Pancreas (tissue), 10 donors: ENCODE measurements around the gene NSUN2. TPM values are rescaled to one million over a fixed set of nuclear protein-coding genes. Genes with fewer than 3 reads are reported as not detected.
A peak's percentile ranks its signal among the peaks of the same experiment; 100 is the strongest.

Experiments used
- ATAC-seq, 4 donors: fragments of 200-7000 bp; cut with Tn5 transposase; one replicate each; pipeline versions ENCODE4 v1.8.0 to v1.9.1; 2020; ENCODE audit warnings: mild to moderate bottlenecking in 4 of 4, moderate library complexity in 4 of 4
- DNase-seq, 6 donors: peaks; one replicate each; pipeline ENCODE4 v3.0.0-alpha.2; 2020
- FAIRE-seq: peaks from 2 replicates; lab custom pipeline; 2012; peaks lifted over from hg19 to GRCh38; lab: Jason Lieb, UNC
- H3K27ac ChIP-seq, 4 donors: fragments of 200-600 bp; sonication (generic); 1 replicate in 3 of 4; 2 replicates in 1 of 4; pipeline versions ENCODE4 v1.5.0 to v1.8.0; 2020
- H3K27me3 ChIP-seq, 4 donors: fragments of 200-600 bp; one replicate each; pipeline ENCODE4 v1.8.0; 2021
- H3K36me3 ChIP-seq, 3 donors: fragments of 200-600 bp; sonication (generic) in 1 of 3; one replicate each; pipeline versions ENCODE4 v1.5.0 to v1.8.0; 2020 to 2021
- H3K4me1 ChIP-seq, 3 donors: fragments of 200-600 bp; one replicate each; pipeline ENCODE4 v1.8.0; 2021
- H3K4me3 ChIP-seq, 4 donors: fragments of 200-600 bp; sonication (generic) in 2 of 4; one replicate each; pipeline versions ENCODE4 v1.5.0 to v1.8.0; 2020 to 2021
- H3K9me3 ChIP-seq, 4 donors: fragments of 200-600 bp; one replicate each; pipeline ENCODE4 v1.8.0; 2021
- WGBS, 2 donors: extraction: QIAGEN DNeasy Blood & Tissue Kit; methylation state at CpG; one replicate each; pipeline ENCODE4 v1.1.7; 2013; 5-methylcytosine and 5-hydroxymethylcytosine counted together
- intact Hi-C, 3 donors: fragments of 100-400 bp; cut with DNase I; formaldehyde crosslinking; loops; one replicate each; pipeline versions ENCODE4 v1.11.1 to v1.14.2; 2022
- polyA plus RNA-seq, 2 donors: library from polyadenylated mRNA; stranded (reverse); fragments of 200-250 nt; gene quantifications; one replicate each; pipeline ENCODE4 v1.2.3, GENCODE V29; 2013
- total RNA-seq, 6 donors: library from RNA; stranded (reverse); fragmentation: NEBNext Ultra II Directional in 4 of 6; extraction: Animal tissue kit (Norgen Biotek cat#: 25700) in 4 of 6; gene quantifications; one replicate each; pipeline versions ENCODE4 v1.2.1 to v1.2.4, GENCODE V29; 2021 to 2023
- TF ChIP-seq, protein P1 (sequence below), 4 donors: fragments of 200-600 bp; sonication (generic) in 3 of 4; IDR thresholded peaks; one replicate each; pipeline versions ENCODE4 v1.5.0 to v1.8.0; 2021; ENCODE audit warnings: antibody characterized with exemption in 4 of 4
- donor health status: healthy with polysubstance abuse.
- donor health status: DM: no; HTN: no; CAD: no; lungs with moderate emphysema.
- donor health status: DM: no; HTN: no; CAD: no.
- donor health status: control.
- donor health status: control.
- donor health status: Bipolar disorder and iron deficiency.
- donor health status: DM: yes; HTN: yes; CAD: no.
- donor health status: DM: no; HTN: no; CAD: no.
- donor health status: DM: no; HTN: no; CAD: no.
- donor health status: DM: yes; HTN: yes; CAD: no.

NSUN2 gene
- total and polyA plus RNA-seq, 8 donors: 15.6 to 56.4 (median 20.0) TPM

GRCh38 chr5:6582507-6583048, 50.3 kb downstream of the NSUN2 start:
- no peaks in the 10 kb centered on the region for H3K36me3 ChIP-seq
- no peaks in the 10 kb centered on the region for H3K4me1 ChIP-seq
- TF ChIP-seq, protein P1, sequence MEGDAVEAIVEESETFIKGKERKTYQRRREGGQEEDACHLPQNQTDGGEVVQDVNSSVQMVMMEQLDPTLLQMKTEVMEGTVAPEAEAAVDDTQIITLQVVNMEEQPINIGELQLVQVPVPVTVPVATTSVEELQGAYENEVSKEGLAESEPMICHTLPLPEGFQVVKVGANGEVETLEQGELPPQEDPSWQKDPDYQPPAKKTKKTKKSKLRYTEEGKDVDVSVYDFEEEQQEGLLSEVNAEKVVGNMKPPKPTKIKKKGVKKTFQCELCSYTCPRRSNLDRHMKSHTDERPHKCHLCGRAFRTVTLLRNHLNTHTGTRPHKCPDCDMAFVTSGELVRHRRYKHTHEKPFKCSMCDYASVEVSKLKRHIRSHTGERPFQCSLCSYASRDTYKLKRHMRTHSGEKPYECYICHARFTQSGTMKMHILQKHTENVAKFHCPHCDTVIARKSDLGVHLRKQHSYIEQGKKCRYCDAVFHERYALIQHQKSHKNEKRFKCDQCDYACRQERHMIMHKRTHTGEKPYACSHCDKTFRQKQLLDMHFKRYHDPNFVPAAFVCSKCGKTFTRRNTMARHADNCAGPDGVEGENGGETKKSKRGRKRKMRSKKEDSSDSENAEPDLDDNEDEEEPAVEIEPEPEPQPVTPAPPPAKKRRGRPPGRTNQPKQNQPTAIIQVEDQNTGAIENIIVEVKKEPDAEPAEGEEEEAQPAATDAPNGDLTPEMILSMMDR (IDR thresholded peaks at IDR 0.05): no peak
- ATAC-seq (peak; percentile 15 to 42 (median 27)), DNase-seq (no peak), FAIRE-seq (no peak)
- WGBS, 2 donors: 48 to 55% methylated on average over 29 to 30 of the region's 30 CpGs
- H3K27ac ChIP-seq: no peak overlapping the region
- H3K27me3 ChIP-seq: no peaks in the 10 kb centered on the region
- H3K9me3 ChIP-seq: no peaks in the 10 kb centered on the region
- H3K4me3 ChIP-seq: peak overlapping the region in 3 of 4 donors; percentile 12 to 42 (median 35)
- intact Hi-C loops: no loop called here

GRCh38 chr5:6581559-6582426, 51.1 kb downstream of the NSUN2 start:
- TF ChIP-seq, protein P1 (IDR thresholded peaks at IDR 0.05): no peak
- WGBS, 2 donors: 75 to 83% methylated on average over 14 of the region's 14 CpGs
- Histone ChIP-seq H3K4me1 (no peaks in the 10 kb centered on the region), H3K27me3 (no peaks in the 10 kb centered on the region), H3K4me3 (no peak overlapping the region), H3K36me3 (no peaks in the 10 kb centered on the region), H3K9me3 (no peaks in the 10 kb centered on the region), H3K27ac (no peak overlapping the region)
- no peak for ATAC-seq
- intact Hi-C loops: no loop called here
- no peak for FAIRE-seq
- no peak for DNase-seq

GRCh38 chr5:6581090-6581489, 51.8 kb downstream of the NSUN2 start:
- intact Hi-C loops: no loop called here
- no peak overlapping the region for H3K4me3 ChIP-seq
- FAIRE-seq (no peak), DNase-seq (no peak), ATAC-seq (no peak)
- H3K36me3 ChIP-seq: no peaks in the 10 kb centered on the region
- TF ChIP-seq, protein P1 (IDR thresholded peaks at IDR 0.05): no peak
- 62 to 79% methylated on average over 1 of the region's 1 CpG for WGBS, 2 donors
- H3K9me3 ChIP-seq: no peaks in the 10 kb centered on the region
- no peaks in the 10 kb centered on the region for H3K27me3 ChIP-seq
- no peaks in the 10 kb centered on the region for H3K4me1 ChIP-seq
- H3K27ac ChIP-seq: no peak overlapping the region

GRCh38 chr5:6579535-6579934, 53.3 kb downstream of the NSUN2 start:
- no peaks in the 10 kb centered on the region for H3K9me3 ChIP-seq
- H3K27ac ChIP-seq: no peak overlapping the region
- H3K4me3 ChIP-seq: no peak overlapping the region
- DNase-seq (no peak), ATAC-seq (no peak), FAIRE-seq (no peak)
- no peaks in the 10 kb centered on the region for H3K36me3 ChIP-seq
- TF ChIP-seq, protein P1 (IDR thresholded peaks at IDR 0.05): no peak
- H3K4me1 ChIP-seq: no peaks in the 10 kb centered on the region
- 55 to 77% methylated on average over 5 of the region's 5 CpGs for WGBS, 2 donors
- intact Hi-C loops: no loop called here
- H3K27me3 ChIP-seq: no peaks in the 10 kb centered on the region
